Heart left ventricle (tissue), 16 donors: Measurements from ENCODE around the gene CELA1. TPM values are rescaled to one million over a fixed set of nuclear protein-coding genes. Genes with fewer than 3 reads are reported as not detected.

Experiments
- ATAC-seq, 4 donors: fragments of 200-7000 bp; cut with Tn5 transposase; one replicate each; pipeline ENCODE4 v1.9.1; 2020 to 2022; ENCODE audit warnings: moderate library complexity in 4 of 4, mild to moderate bottlenecking in 3 of 4, moderate number of reproducible peaks in 1 of 4
- DNase-seq, 5 donors: peaks; one replicate each; pipeline ENCODE4 v3.0.0-alpha.2; 2020
- H3K27ac ChIP-seq, 12 donors: fragments of 200-600 bp; sonication (generic) in 4 of 12; one replicate each; pipeline versions ENCODE4 v1.5.0 to v1.8.0; 2016 to 2022; ENCODE audit warnings: mild to moderate bottlenecking in 2 of 12
- H3K27me3 ChIP-seq, 9 donors: fragments of 200-600 bp; sonication (generic) in 2 of 9; one replicate each; pipeline versions ENCODE4 v1.5.1 to v1.8.0; 2016 to 2022; ENCODE audit warnings: mild to moderate bottlenecking in 3 of 9
- H3K36me3 ChIP-seq, 9 donors: fragments of 200-600 bp; sonication (generic) in 2 of 9; one replicate each; pipeline versions ENCODE4 v1.5.0 to v1.8.0; 2018 to 2022; ENCODE audit warnings: mild to moderate bottlenecking in 2 of 9
- H3K4me1 ChIP-seq, 12 donors: fragments of 200-600 bp; sonication (generic) in 4 of 12; one replicate each; pipeline versions ENCODE4 v1.5.0 to v1.8.0; 2016 to 2022; ENCODE audit warnings: mild to moderate bottlenecking in 3 of 12
- H3K4me3 ChIP-seq, 12 donors: fragments of 200-600 bp; sonication (generic) in 4 of 12; one replicate each; pipeline versions ENCODE4 v1.5.0 to v1.8.0; 2017 to 2022; ENCODE audit warnings: mild to moderate bottlenecking in 9 of 12, moderate library complexity in 4 of 12
- H3K9me3 ChIP-seq, 12 donors: fragments of 200-600 bp; sonication (generic) in 4 of 12; one replicate each; pipeline versions ENCODE4 v1.5.0 to v1.8.0; 2016 to 2022; ENCODE audit warnings: mild to moderate bottlenecking in 1 of 12
- CTCF ChIP-seq, 12 donors: fragments of 200-600 bp; sonication (generic) in 4 of 12; IDR thresholded peaks; one replicate each; pipeline versions ENCODE4 v1.5.0 to v1.8.0; 2018 to 2022; ENCODE audit warnings: antibody characterized with exemption in 12 of 12, mild to moderate bottlenecking in 5 of 12
- POLR2A ChIP-seq, 2 donors: fragments of 450-650 bp; IDR thresholded peaks; one replicate each; pipeline ENCODE4 v1.6.1; 2017; ENCODE audit warnings: antibody characterized with exemption in 2 of 2, mild to moderate bottlenecking in 2 of 2, moderate library complexity in 2 of 2
- whole genome bisulfite sequencing, 4 donors: extraction: QIAGEN DNeasy Blood & Tissue Kit in 2 of 4; methylation state at CpG; one replicate each; pipeline versions ENCODE4 v1.1.5 to v1.1.7; 2013 to 2018; 5-methylcytosine and 5-hydroxymethylcytosine counted together
- intact Hi-C, 10 donors: fragments of 100-400 bp; cut with DNase I; formaldehyde crosslinking; loops; one replicate each; pipeline versions ENCODE4 v1.11.1 to v1.14.2; 2022
- polyA plus RNA-seq, 2 donors: library from polyadenylated mRNA; stranded (reverse); fragments of 200-250 nt; gene quantifications; one replicate each; pipeline ENCODE4 v1.2.3, GENCODE V29; 2013
- total RNA-seq, 9 donors: library from RNA; depleted of rRNA in 2 of 9; stranded (reverse); fragments of >200 nt in 2 of 9; fragmentation: NEBNext Ultra II Directional in 3 of 9; extraction: Animal tissue kit (Norgen Biotek cat#: 25700) in 3 of 9; gene quantifications; one replicate each; pipeline versions ENCODE4 v1.1.0 to v1.2.4, GENCODE V29; 2016 to 2023
- donor health status: ischemic (EF 13 %, LVEDD 7.1; RV severe dilation, severe dysfunction).
- donor health status: healthy with polysubstance abuse.
- donor health status: DM: no; HTN: yes; CAD: no.
- donor health status: DM: no; HTN: no; CAD: no.
- donor health status: ischemic (EF 25% LVEDD 6.9; RV normal size, moderate dysfunction).
- donor health status: ischemic (EF 25% LVEDD 5.7; RV mildly dilated, moderate dysfunction).
- donor health status: healthy.
- donor health status: DM: yes; HTN: yes; CAD: no.
- donor health status: ischemic (EF 35%, LVEDD 5.7; RV mildly dilated, moderate dysfunction).
- donor health status: nonischemic (EF 11% LVEDD 7.7; RV severe dilation, severe dysfunction).
- donor health status: DM: yes; HTN: yes; CAD: no.
- donor health status: PGD.
- donor health status: ischemic (EF 29% LVEDD 5.4; RV normal size, mild dysfunction).
- donor health status: nonischemic (EF 23%, LVEDD 6.1; RV moderate dilation, normal function).

The CELA1 gene
- total and polyA plus RNA-seq, 11 donors: not detected

DNA sequence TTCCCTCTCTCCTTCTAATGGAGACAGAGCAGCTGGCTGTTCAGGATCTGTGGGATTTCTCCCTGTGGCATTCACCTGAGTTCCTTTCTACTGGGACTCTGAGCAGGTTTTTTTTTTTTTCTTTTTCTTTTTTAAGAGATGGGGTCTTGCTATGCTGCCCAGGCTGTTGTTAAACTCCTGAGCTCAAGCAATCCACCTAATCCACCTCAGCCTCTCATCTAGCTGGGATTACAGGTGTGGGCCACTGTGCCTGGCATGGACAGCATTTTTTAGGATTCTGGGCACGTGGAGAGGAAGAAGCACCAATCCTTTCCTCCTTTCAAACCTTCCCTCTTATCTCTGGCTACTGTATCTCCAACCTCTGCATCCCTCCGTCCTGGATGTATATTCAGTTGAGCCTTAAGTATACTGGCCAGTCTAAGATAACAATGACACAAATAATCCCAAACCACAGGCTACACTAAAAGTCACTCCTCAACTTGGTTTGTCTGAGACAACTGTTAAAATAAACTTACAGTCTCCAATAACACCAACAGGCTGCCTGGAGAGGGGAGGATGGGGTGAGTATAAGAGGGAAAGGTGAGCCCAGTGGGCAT lies 16.4 kb upstream of the CELA1 start:
- intact Hi-C loops: no loop called here
- no peaks in the 10 kb centered on the region for H3K27me3 ChIP-seq

DNA sequence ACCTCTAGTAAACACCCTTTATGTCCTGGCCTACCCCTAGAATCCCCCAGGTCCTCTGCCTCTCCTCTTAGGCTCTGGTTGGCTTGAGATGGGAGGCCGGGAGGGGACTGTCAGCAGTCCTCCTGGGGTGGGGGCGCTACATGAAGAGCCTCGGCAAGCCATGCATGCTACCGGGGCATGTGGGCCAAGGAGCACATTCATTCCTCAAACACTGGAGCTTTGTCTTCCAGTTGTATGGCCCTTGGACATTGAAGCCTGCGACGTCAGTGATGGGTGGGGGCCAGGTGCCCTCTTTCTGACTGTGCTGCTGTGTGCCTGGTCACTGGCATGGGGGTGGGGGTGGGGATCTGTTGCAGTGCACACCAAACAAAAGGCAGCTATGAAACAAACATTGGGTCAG lies 15.8 kb upstream of the CELA1 start:
- Histone ChIP-seq H3K27ac (no peak overlapping the region), H3K9me3 (no peaks in the 10 kb centered on the region), H3K27me3 (no peaks in the 10 kb centered on the region), H3K4me1 (no peaks in the 10 kb centered on the region), H3K4me3 (no peak overlapping the region), H3K36me3 (peaks cover 0 to 31% (median 0%) of the 10 kb centered on the region in 9 donors)
- TF ChIP-seq POLR2A (IDR thresholded peaks at IDR 0.05) (no peak), CTCF (IDR thresholded peaks at IDR 0.05) (no peak)
- intact Hi-C loops: no loop called here
- DNase-seq: no peak
- ATAC-seq: no peak
- WGBS, 4 donors: 88 to 100% (median 91%) methylated on average over 5 to 6 of the region's 6 CpGs

More for the DNA sequence above, 16.4 kb upstream of the CELA1 start:
- H3K4me1 ChIP-seq: no peaks in the 10 kb centered on the region
- no peak overlapping the region for H3K4me3 ChIP-seq
- H3K36me3 ChIP-seq: peaks cover 0 to 26% (median 0%) of the 10 kb centered on the region in 9 donors
- WGBS, 4 donors: 64 to 77% (median 74%) methylated on average over 2 of the region's 2 CpGs
- ATAC-seq (no peak), DNase-seq (no peak)
- TF ChIP-seq CTCF (IDR thresholded peaks at IDR 0.05) (no peak), POLR2A (IDR thresholded peaks at IDR 0.05) (no peak)
- H3K9me3 ChIP-seq: no peaks in the 10 kb centered on the region
- no peak overlapping the region for H3K27ac ChIP-seq

DNA sequence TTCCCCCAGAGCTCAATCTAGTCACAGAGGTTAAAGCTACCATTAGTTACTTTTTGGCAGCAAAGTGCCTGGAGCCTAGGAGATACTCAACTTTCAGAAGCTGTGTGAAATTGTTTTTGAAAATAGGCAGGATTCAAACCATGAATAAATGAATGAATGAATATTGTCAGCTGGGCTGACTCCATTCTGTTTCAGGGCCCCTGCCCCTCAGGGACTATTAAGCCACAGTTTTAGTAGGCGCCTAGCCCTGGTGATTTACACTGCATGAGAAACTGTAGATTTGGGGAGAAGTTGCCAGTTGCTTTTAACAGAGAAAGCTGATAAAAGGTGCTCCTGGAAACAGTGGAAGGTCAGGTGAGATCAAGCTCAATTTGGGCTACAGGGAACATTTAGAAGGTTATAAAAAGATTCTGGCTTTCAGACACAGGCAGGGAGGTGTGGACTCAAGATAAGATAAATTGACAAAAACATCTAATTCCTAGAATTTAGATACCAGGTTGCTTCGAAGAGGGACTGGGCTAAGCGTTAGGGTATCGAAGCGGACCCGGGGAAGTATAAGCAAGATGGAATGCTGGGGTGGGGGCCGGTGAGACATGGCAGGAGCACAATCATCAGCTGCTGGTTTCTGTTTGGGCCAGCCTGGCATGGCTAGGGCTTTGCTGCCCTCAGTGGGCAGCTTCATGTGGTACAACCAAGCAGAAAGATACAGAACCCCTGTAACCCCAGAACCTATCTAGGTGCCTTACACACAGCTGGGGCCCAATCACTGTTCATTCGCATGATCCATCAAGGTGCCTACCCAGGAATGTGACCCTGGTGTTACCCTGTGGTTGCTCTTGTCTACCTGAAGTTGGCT lies 14.9 kb upstream of the CELA1 start:
- TF ChIP-seq POLR2A (IDR thresholded peaks at IDR 0.05) (no peak), CTCF (IDR thresholded peaks at IDR 0.05) (peak in 1 of 12 donors; percentile 5)
- Histone ChIP-seq H3K36me3 (peaks cover 0 to 35% (median 0%) of the 10 kb centered on the region in 9 donors), H3K27me3 (no peaks in the 10 kb centered on the region), H3K27ac (no peak overlapping the region), H3K9me3 (no peaks in the 10 kb centered on the region), H3K4me3 (no peak overlapping the region), H3K4me1 (no peaks in the 10 kb centered on the region)
- intact Hi-C loops: no loop called here
- 58 to 77% (median 71%) methylated on average over 8 of the region's 8 CpGs for WGBS, 4 donors
- ATAC-seq (peak in 1 of 4 donors; percentile 33), DNase-seq (no peak)

GRCh38 chr12:51360315-51360714 lies 13.8 kb upstream of the CELA1 start:
- intact Hi-C loops: no loop called here
- no peak for TF ChIP-seq POLR2A (IDR thresholded peaks at IDR 0.05)
- H3K27me3 ChIP-seq: no peaks in the 10 kb centered on the region
- H3K27ac ChIP-seq: no peak overlapping the region
- WGBS, 4 donors: 91 to 97% (median 94%) methylated on average over 2 of the region's 2 CpGs
- peaks cover 0 to 35% (median 0%) of the 10 kb centered on the region in 9 donors for H3K36me3 ChIP-seq
- DNase-seq: no peak
- no peaks in the 10 kb centered on the region for H3K9me3 ChIP-seq
- H3K4me3 ChIP-seq: no peak overlapping the region
- no peaks in the 10 kb centered on the region for H3K4me1 ChIP-seq
- ATAC-seq: no peak
